ENCODE results near the gene TOPAZ1. TPM values are rescaled to one million over a fixed set of nuclear protein-coding genes. Genes with fewer than 3 reads are reported as not detected.

Gene TOPAZ1
- polyA plus RNA-seq, 2 of the 4 experiments (the other 2 are of a cell fraction) = not detected

DNA sequence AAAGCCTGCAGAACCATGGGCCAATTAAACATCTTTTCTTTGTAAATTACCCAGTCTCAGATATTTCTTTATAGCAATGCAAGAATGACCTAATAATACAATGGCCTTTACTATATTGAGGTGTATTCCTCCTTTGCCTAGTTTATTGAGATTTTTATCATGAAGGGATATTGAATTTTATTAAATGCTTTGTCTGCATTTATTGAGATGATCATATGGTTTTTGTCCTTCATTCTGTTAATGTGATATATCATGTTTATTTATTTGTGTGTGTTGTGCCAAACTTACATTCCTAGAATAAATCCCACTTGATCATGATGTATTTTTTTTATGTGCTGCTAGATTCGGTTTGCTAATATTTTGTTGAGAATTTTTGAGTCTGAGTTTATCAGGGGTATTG lies 36.2 kb downstream of the TOPAZ1 start:
- no peak overlapping the region for H3K27ac ChIP-seq
- no peaks in the 10 kb centered on the region for H3K4me1 ChIP-seq
- DNase-seq (ENCODE audit: low read depth in 1 of 2, low spot score in 1 of 2) = no peak
- ATAC-seq = no peak
- POLR2A ChIA-PET = no interaction called here
- H3K9me3 ChIP-seq = no peaks in the 10 kb centered on the region
- no peak for FAIRE-seq
- no peak overlapping the region for H3K4me3 ChIP-seq
- 0% methylated on average over 1 of the region's 1 CpG for WGBS (ENCODE audit: missing lambda C conversion rate)
- H3K4me2 ChIP-seq = no peak overlapping the region
- CTCF ChIA-PET = no interaction called here
- TF ChIP-seq RNF2 (IDR thresholded peaks at IDR 0.05; ENCODE audit: borderline replicate concordance, low read depth) (no peak), CBX8 (IDR thresholded peaks at IDR 0.05) (no peak), PHF8 (IDR thresholded peaks at IDR 0.05; ENCODE audit: borderline replicate concordance, low read depth) (no peak), MAFK (IDR thresholded peaks at IDR 0.05; ENCODE audit: partially characterized antibody) (no peak), HOXB5 (CRISPR knock-in tag; IDR thresholded peaks at IDR 0.05) (no peak), HOXB13 (CRISPR knock-in tag; IDR thresholded peaks at IDR 0.05; ENCODE audit: low read depth) (no peak), BCL3 (IDR thresholded peaks at IDR 0.05) (no peak), KDM1A (IDR thresholded peaks at IDR 0.05; ENCODE audit: low read depth) (no peak), ZNF302 (CRISPR knock-in tag; IDR thresholded peaks at IDR 0.05) (no peak), TP53 (CRISPR knock-in tag; IDR thresholded peaks at IDR 0.05) (no peak), SREBF2 (IDR thresholded peaks at IDR 0.05) (no peak), TFCP2L1 (CRISPR knock-in tag; IDR thresholded peaks at IDR 0.05) (no peak)
- TF ChIP-seq, protein P1, sequence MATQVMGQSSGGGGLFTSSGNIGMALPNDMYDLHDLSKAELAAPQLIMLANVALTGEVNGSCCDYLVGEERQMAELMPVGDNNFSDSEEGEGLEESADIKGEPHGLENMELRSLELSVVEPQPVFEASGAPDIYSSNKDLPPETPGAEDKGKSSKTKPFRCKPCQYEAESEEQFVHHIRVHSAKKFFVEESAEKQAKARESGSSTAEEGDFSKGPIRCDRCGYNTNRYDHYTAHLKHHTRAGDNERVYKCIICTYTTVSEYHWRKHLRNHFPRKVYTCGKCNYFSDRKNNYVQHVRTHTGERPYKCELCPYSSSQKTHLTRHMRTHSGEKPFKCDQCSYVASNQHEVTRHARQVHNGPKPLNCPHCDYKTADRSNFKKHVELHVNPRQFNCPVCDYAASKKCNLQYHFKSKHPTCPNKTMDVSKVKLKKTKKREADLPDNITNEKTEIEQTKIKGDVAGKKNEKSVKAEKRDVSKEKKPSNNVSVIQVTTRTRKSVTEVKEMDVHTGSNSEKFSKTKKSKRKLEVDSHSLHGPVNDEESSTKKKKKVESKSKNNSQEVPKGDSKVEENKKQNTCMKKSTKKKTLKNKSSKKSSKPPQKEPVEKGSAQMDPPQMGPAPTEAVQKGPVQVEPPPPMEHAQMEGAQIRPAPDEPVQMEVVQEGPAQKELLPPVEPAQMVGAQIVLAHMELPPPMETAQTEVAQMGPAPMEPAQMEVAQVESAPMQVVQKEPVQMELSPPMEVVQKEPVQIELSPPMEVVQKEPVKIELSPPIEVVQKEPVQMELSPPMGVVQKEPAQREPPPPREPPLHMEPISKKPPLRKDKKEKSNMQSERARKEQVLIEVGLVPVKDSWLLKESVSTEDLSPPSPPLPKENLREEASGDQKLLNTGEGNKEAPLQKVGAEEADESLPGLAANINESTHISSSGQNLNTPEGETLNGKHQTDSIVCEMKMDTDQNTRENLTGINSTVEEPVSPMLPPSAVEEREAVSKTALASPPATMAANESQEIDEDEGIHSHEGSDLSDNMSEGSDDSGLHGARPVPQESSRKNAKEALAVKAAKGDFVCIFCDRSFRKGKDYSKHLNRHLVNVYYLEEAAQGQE (IDR thresholded peaks at IDR 0.05) = no peak

DNA sequence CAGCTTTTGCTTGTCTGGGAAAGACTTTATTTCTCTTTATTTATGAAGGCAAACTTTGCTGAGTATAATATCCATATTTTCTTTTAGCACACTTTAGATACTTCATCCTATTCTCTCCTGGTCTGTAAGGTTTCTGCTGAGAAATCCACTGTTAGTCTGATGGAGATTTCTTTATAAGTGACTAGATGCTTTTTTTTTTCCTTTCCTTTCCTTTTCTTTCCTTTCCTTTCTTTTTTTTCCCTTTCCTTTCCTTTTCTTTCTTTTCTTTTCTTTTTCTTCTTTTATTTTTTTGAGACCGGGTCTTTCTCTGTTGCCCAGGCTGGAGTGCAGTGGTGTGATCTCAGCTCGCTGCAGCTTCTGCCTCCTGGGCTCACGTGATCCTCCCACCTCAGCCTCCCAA lies 38.4 kb downstream of the TOPAZ1 start:
- WGBS (ENCODE audit: missing lambda C conversion rate) = 37% methylated on average over 3 of the region's 3 CpGs
- no peak overlapping the region for H3K4me3 ChIP-seq
- CTCF ChIA-PET = no interaction called here

GRCh38 chr3:44280631-44281030 lies 38.9 kb downstream of the TOPAZ1 start:
- Histone ChIP-seq H3K4me3 (no peak overlapping the region), H3K9me3 (no peaks in the 10 kb centered on the region), H3K4me2 (no peak overlapping the region), H3K27ac (no peak overlapping the region), H3K4me1 (no peaks in the 10 kb centered on the region)
- FAIRE-seq = no peak
- ATAC-seq = no peak
- 33% methylated on average over 2 of the region's 2 CpGs for WGBS (ENCODE audit: missing lambda C conversion rate)
- CTCF ChIA-PET = no interaction called here
- DNase-seq (ENCODE audit: low read depth in 1 of 2, low spot score in 1 of 2) = no peak
- POLR2A ChIA-PET = no interaction called here
- TF ChIP-seq GATA3 (IDR thresholded peaks at IDR 0.05; ENCODE audit: borderline replicate concordance) (no peak), POLR2AphosphoS2 (conservative IDR thresholded peaks at IDR 0.05; ENCODE audit: low read length) (no peak), HOXB5 (CRISPR knock-in tag; IDR thresholded peaks at IDR 0.05) (no peak), CHD4 (IDR thresholded peaks at IDR 0.05; ENCODE audit: borderline replicate concordance) (no peak), CBX8 (IDR thresholded peaks at IDR 0.05) (no peak), RFX5 (IDR thresholded peaks at IDR 0.05) (no peak), ESRRA (IDR thresholded peaks at IDR 0.05; ENCODE audit: borderline replicate concordance, low read length) (no peak)
- TF ChIP-seq, protein P1 (IDR thresholded peaks at IDR 0.05) = no peak
- TF ChIP-seq, protein P2, sequence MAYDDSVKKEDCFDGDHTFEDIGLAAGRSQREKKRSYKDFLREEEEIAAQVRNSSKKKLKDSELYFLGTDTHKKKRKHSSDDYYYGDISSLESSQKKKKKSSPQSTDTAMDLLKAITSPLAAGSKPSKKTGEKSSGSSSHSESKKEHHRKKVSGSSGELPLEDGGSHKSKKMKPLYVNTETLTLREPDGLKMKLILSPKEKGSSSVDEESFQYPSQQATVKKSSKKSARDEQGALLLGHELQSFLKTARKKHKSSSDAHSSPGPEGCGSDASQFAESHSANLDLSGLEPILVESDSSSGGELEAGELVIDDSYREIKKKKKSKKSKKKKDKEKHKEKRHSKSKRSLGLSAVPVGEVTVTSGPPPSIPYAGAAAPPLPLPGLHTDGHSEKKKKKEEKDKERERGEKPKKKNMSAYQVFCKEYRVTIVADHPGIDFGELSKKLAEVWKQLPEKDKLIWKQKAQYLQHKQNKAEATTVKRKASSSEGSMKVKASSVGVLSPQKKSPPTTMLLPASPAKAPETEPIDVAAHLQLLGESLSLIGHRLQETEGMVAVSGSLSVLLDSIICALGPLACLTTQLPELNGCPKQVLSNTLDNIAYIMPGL (CRISPR knock-in tag; IDR thresholded peaks at IDR 0.05; ENCODE audit: borderline replicate concordance) = no peak
- TF ChIP-seq, protein P3, sequence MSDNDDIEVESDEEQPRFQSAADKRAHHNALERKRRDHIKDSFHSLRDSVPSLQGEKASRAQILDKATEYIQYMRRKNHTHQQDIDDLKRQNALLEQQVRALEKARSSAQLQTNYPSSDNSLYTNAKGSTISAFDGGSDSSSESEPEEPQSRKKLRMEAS (IDR thresholded peaks at IDR 0.05) = no peak

More for the DNA sequence above, 38.4 kb downstream of the TOPAZ1 start:
- H3K4me2 ChIP-seq = no peak overlapping the region
- no peak for TF ChIP-seq TP53 (CRISPR knock-in tag; IDR thresholded peaks at IDR 0.05)
- no peak for TF ChIP-seq RARB (CRISPR knock-in tag; IDR thresholded peaks at IDR 0.05)
- TF ChIP-seq BHLHE40 (IDR thresholded peaks at IDR 0.05; ENCODE audit: low read depth, low read length) = no peak
- no peak for TF ChIP-seq MAFK (IDR thresholded peaks at IDR 0.05; ENCODE audit: partially characterized antibody)
- TF ChIP-seq HOXA7 (CRISPR knock-in tag; IDR thresholded peaks at IDR 0.05) = no peak
- no peak for TF ChIP-seq E2F6 (IDR thresholded peaks at IDR 0.05; ENCODE audit: borderline replicate concordance, low read depth)
- no peaks in the 10 kb centered on the region for H3K9me3 ChIP-seq
- H3K27ac ChIP-seq = no peak overlapping the region
- no peak for ATAC-seq
- POLR2A ChIA-PET = no interaction called here
- no peak for DNase-seq (ENCODE audit: low read depth in 1 of 2, low spot score in 1 of 2)
- no peak for FAIRE-seq
- no peaks in the 10 kb centered on the region for H3K4me1 ChIP-seq

Data from A549 (cell line).